GM23338 (cell line): Measurements from ENCODE around the gene USP15. TPM values are rescaled to one million over a fixed set of nuclear protein-coding genes. Genes with fewer than 3 reads are reported as not detected.

Source experiments
- ATAC-seq: fragments of 200-7000 bp; cut with Tn5 transposase; 3 replicates; pipeline ENCODE4 v1.9.1; 2020
- DNase-seq: peaks from one replicate; pipeline ENCODE4 v3.0.0-alpha.2; 2015; ENCODE audit warnings: low spot score
- H2AFZ ChIP-seq: fragments of 200-600 bp; sonication (generic); 2 replicates; pipeline ENCODE4 v1.8.0; 2016; ENCODE audit warnings: antibody characterized with exemption, mild to moderate bottlenecking, moderate library complexity
- H3F3A ChIP-seq: fragments of 200-600 bp; sonication (generic); replicated peaks from 2 replicates; pipeline ENCODE4 v1.8.0; 2017; ENCODE audit warnings: antibody characterized with exemption, mixed run types, low read depth
- H3K27ac ChIP-seq: fragments of 200-600 bp; sonication (generic); 2 replicates; pipeline ENCODE4 v1.6.1; 2016; ENCODE audit warnings: low read depth
- H3K27me3 ChIP-seq: fragments of 200-600 bp; sonication (generic); 2 replicates; pipeline ENCODE4 v1.8.0; 2016; ENCODE audit warnings: mild to moderate bottlenecking, mixed run types, moderate library complexity; ENCODE audit not compliant: insufficient read depth
- H3K36me3 ChIP-seq: fragments of 200-600 bp; sonication (generic); 2 replicates; pipeline ENCODE4 v1.8.0; 2016; ENCODE audit warnings: mild to moderate bottlenecking; ENCODE audit not compliant: insufficient read depth
- H3K4me1 ChIP-seq: fragments of 200-600 bp; sonication (generic); 2 replicates; pipeline ENCODE4 v1.8.0; 2016; ENCODE audit warnings: mild to moderate bottlenecking, moderate library complexity; ENCODE audit not compliant: insufficient read depth
- H3K4me2 ChIP-seq: fragments of 200-600 bp; sonication (generic); 2 replicates; pipeline ENCODE4 v1.7.1; 2017; ENCODE audit warnings: mixed run types
- H3K4me3 ChIP-seq: fragments of 200-600 bp; sonication (generic); 2 replicates; pipeline ENCODE4 v1.6.1; 2016; ENCODE audit warnings: mixed run types
- H3K79me2 ChIP-seq: fragments of 200-600 bp; sonication (generic); replicated peaks from 2 replicates; pipeline ENCODE4 v1.8.0; 2017; ENCODE audit warnings: mild to moderate bottlenecking; ENCODE audit not compliant: insufficient read depth
- H3K9me2 ChIP-seq: fragments of 200-600 bp; sonication (generic); 2 replicates; pipeline ENCODE4 v1.8.0; 2017; ENCODE audit not compliant: insufficient read depth
- H4K20me1 ChIP-seq: fragments of 200-600 bp; sonication (generic); replicated peaks from 2 replicates; pipeline ENCODE4 v1.8.0; 2017; ENCODE audit warnings: mild to moderate bottlenecking; ENCODE audit not compliant: insufficient read depth
- H3K27ac Mint-ChIP-seq: 2 replicates; pipeline ENCODE4 v1.8.0; 2020; ENCODE audit warnings: inconsistent platforms, mild to moderate bottlenecking, moderate library complexity, mixed read lengths
- H3K27me3 Mint-ChIP-seq: 3 replicates; pipeline ENCODE4 v1.8.0; 2022; ENCODE audit warnings: low read depth, mild to moderate bottlenecking, moderate library complexity, mixed read lengths, inconsistent platforms; ENCODE audit not compliant: insufficient read depth, poor library complexity
- H3K36me3 Mint-ChIP-seq: 3 replicates; pipeline ENCODE4 v1.8.0; 2021; ENCODE audit warnings: low read depth, mild to moderate bottlenecking, inconsistent platforms, moderate library complexity, mixed read lengths
- H3K4me1 Mint-ChIP-seq: 3 replicates; pipeline ENCODE4 v1.8.0; 2020; ENCODE audit warnings: mild to moderate bottlenecking, inconsistent platforms, mixed read lengths
- H3K4me3 Mint-ChIP-seq: 3 replicates; pipeline ENCODE4 v1.8.0; 2021; ENCODE audit warnings: moderate library complexity, mild to moderate bottlenecking, inconsistent platforms, mixed read lengths
- H3K9me3 Mint-ChIP-seq: 3 replicates; pipeline ENCODE4 v1.8.0; 2020; ENCODE audit warnings: moderate library complexity, mild to moderate bottlenecking, inconsistent platforms, mixed read lengths
- CTCF ChIP-seq, 2 experiments: fragments of 200-600 bp in 1 of 2; sonication (generic) in 1 of 2; conservative IDR thresholded peaks; 2 replicates each; pipeline versions ENCODE4 v1.5.1 to v1.6.1; 2016 to 2017; ENCODE audit warnings: antibody characterized with exemption in 2 of 2, low read depth in 2 of 2, mild to moderate bottlenecking in 2 of 2, moderate library complexity in 1 of 2
- ETS1 ChIP-seq: IDR thresholded peaks from 2 replicates; pipeline ENCODE4 v1.6.1; 2016; ENCODE audit warnings: antibody characterized with exemption
- EZH2phosphoT487 ChIP-seq: fragments of 200-600 bp; sonication (generic); IDR thresholded peaks from one replicate; pipeline ENCODE4 v1.8.1; 2018; ENCODE audit warnings: antibody characterized with exemption; ENCODE audit not compliant: unreplicated experiment
- NANOG ChIP-seq: IDR thresholded peaks from 2 replicates; pipeline ENCODE4 v1.6.1; 2016; ENCODE audit warnings: antibody characterized with exemption, borderline replicate concordance
- POLR2AphosphoS5 ChIP-seq: IDR thresholded peaks from 2 replicates; pipeline ENCODE4 v1.6.1; 2016; ENCODE audit warnings: antibody characterized with exemption, low read depth
- REST ChIP-seq: IDR thresholded peaks from one replicate; pipeline ENCODE4 v1.6.1; 2018; ENCODE audit warnings: antibody characterized with exemption; ENCODE audit not compliant: unreplicated experiment
- STAT1 ChIP-seq: IDR thresholded peaks from one replicate; pipeline ENCODE4 v1.6.1; 2016; ENCODE audit warnings: antibody characterized with exemption; ENCODE audit not compliant: unreplicated experiment
- ZNF114 ChIP-seq: fragments of 250-450 bp; sonication (Bioruptor Pico); IDR thresholded peaks from 2 replicates; pipeline ENCODE4 v1.5.0; 2020; ENCODE audit warnings: mild to moderate bottlenecking, moderate library complexity
- ZNF331 ChIP-seq: fragments of 250-450 bp; sonication (Bioruptor Pico); IDR thresholded peaks from 2 replicates; pipeline ENCODE4 v1.5.0; 2020; ENCODE audit warnings: low read depth, mild to moderate bottlenecking, moderate library complexity
- ZNF462 ChIP-seq: fragments of 250-450 bp; sonication (Bioruptor Pico); IDR thresholded peaks from 2 replicates; pipeline ENCODE4 v1.5.0; 2020; ENCODE audit warnings: mild to moderate bottlenecking, moderate library complexity
- polyA plus RNA-seq: library from polyadenylated mRNA; unstranded; fragments of >200 nt; fragmentation: Nextera tagmentation; extraction: Ambion mirVana; gene quantifications from 2 replicates; pipeline ENCODE4 v1.2.1, GENCODE V29; 2016
- total RNA-seq: library from RNA; depleted of rRNA; stranded (reverse); fragments of >200 nt; shearing (Covaris generic); gene quantifications from 2 replicates; pipeline ENCODE4 v1.2.3, GENCODE V29; 2014

The USP15 gene
- total and polyA plus RNA-seq, 2 experiments from 2014 or later, result 29.5 to 60.3 TPM

- TF ChIP-seq ZNF462, result no peak
- no peak for TF ChIP-seq CTCF (conservative IDR thresholded peaks at IDR 0.05; ENCODE audit: low read depth in 2 of 2)
Measured at GRCh38 chr12:62279961-62280360, 19.8 kb downstream of the USP15 start (continued).

- TF ChIP-seq ZNF114 (CRISPR knock-in tag) (no peak), NANOG (no peak), EZH2phosphoT487 (no peak), REST (no peak), POLR2AphosphoS5 (no peak), ZNF331 (CRISPR knock-in tag) (no peak), STAT1 (no peak), ETS1 (no peak)
- Histone ChIP-seq H3K9me2 (no peaks in the 10 kb centered on the region), H3K4me2 (no peak overlapping the region), H4K20me1 (peaks cover 25% of the 10 kb centered on the region), H3K4me3 (no peak overlapping the region), H3F3A (no peaks in the 10 kb centered on the region), H3K79me2 (peaks cover 90% of the 10 kb centered on the region), H3K27ac (no peak overlapping the region), H3K4me1 (no peaks in the 10 kb centered on the region), H3K27me3 (no peaks in the 10 kb centered on the region), H2AFZ (no peak overlapping the region), H3K36me3 (no peaks in the 10 kb centered on the region)
- Mint-ChIP-seq H3K27me3 (no peaks in the 10 kb centered on the region), H3K9me3 (no peaks in the 10 kb centered on the region; the same call in 2 of the 3 replicates), H3K27ac (no peak overlapping the region), H3K4me3 (no peak overlapping the region), H3K36me3 (no peaks in the 10 kb centered on the region), H3K4me1 (peaks cover 3% of the 10 kb centered on the region; the same call in 2 of the 3 replicates)
- no peak for ATAC-seq
- no peak for DNase-seq
Measured at GRCh38 chr12:62282057-62282774, 22.0 kb downstream of the USP15 start.
